Daoy (cell line): ENCODE data around the gene DNM1. TPM values are rescaled to one million over a fixed set of nuclear protein-coding genes. Genes with fewer than 3 reads are reported as not detected.
A peak's percentile ranks its signal among the peaks of the same experiment; 100 is the strongest.

Source experiments
- DNase-seq: peaks from one replicate; pipeline ENCODE4 v3.0.0-alpha.2; 2015; ENCODE audit warnings: low read depth
- total RNA-seq: library from RNA; depleted of rRNA; stranded (reverse); fragments of >200 nt; shearing (Covaris generic); gene quantifications from 2 replicates; pipeline ENCODE4 v1.2.3, GENCODE V29; 2014; rRNA removed

DNM1 gene
- total RNA-seq: 8.5 and 12.3 TPM in 2 replicates

DNA sequence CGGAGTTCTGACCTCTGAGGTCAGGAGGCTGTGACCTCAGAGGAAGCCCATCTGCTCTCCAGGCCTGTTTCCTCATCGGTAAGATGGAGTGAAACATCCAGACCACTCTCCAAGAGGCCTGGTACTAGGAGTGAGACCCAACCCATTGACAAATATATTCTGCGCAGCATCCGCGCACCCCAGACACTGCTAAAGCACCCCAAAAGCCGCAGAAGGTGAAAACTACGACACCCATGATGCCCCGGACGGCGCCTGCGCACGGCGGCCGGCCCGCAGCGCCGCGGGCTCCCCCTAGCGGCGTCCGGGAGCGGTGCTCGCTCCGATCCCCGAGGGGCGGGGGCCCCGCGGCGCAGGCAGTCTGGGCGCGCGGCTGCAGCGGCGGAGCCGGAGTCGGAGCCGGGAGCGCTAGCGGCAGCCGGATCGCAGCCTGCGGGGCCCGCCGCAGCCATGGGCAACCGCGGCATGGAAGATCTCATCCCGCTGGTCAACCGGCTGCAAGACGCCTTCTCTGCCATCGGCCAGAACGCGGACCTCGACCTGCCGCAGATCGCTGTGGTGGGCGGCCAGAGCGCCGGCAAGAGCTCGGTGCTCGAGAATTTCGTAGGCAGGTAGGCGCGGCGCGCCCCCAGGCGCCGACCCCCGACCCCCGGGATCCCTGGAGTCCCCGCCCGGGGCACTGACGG lies at the start of gene DNM1:
TSS of gene DNM1 (plus strand) at position 356 of the 683 bp plus-strand sequence. CDS start at position 448, 92 bp downstream.
- DNase-seq: peak; percentile 88

DNA sequence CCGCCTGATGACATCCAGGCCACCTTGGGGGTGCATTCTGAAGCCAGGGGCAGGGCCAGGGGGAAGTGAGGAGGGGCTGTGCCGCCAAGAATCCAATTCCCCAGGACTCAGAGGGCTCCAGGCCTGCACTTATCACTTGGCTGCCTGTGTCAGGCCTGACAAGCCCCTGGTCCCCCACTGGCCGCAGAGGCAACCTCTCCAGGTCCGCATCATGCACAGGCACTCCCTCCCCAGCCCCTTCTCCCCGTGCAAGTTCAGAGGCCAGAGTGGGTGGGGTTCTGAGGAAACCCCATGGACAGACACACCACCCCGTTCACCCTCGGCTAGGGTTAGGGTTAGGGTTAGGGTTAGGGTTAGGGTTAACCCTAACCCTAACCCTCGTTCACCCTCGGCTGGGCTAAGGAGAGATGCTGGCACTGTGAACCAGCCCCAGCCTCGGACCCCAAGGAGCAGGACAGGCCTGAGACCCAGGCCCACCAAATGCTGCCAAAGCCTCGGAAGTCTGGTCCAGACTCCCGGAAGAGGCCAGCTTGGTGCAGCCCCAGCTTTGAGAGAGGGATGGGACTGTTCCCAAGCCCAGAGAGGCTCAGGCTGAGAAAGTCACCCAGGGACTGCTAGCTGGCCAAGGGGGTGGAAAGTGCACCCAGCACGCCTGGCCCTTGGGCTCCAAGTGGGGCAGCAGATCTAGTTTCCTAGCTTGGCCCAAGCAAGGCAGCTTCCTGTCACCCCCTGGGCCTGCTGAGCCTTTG lies 49.1 kb upstream of the DNM1 start:
- no peak for DNase-seq

DNA sequence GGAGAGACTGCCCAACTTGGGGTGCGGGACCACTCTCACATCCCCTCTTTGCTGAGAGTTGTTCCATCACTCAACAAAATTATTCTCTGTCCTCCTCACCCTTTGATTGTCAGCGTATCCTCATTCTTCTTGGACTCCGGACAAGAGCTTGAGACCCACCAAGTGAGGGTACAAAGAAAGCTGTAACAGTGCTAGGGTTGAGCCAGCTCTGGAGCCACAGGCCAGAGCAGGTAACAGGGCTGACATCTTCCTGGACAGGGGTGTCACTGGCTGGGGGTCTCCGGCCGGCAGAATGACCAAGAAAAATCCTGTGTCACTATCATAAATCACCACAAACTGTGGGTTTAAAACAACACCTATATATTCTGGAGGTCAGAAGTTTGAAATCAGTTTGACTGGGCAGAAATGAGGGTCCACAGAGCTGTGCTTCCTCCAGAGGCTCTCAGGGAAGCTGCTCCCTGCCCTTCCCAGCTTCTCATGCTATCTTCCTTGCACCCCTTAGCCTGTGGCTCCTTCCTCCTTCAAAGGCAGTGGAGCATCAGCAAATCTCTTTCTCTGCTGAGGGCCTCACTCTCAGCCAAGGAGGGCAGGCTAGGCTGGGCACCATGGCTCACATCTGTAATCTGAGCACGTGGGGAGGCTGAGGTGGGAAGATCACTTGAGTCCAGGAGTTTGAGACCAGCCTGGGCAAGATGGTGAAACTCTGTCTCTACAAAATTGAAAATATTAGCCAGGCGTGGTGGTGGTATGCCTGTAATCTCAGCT lies 47.3 kb upstream of the DNM1 start:
- no peak for DNase-seq

DNA sequence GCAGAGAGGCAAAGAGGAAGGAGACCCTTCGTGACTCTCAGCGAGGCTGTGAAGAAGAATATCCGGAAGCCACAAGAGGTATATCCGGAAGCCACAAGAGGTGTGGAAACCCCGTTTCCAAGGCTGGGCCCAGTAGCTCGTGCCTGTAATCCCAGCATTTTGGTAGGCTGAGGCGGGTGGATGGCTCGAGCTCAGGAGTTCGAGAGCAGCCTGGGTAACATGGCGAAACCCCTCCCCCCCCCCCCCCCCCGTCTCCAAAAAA lies 43.7 kb upstream of the DNM1 start:
- DNase-seq: peak; percentile 59

DNA sequence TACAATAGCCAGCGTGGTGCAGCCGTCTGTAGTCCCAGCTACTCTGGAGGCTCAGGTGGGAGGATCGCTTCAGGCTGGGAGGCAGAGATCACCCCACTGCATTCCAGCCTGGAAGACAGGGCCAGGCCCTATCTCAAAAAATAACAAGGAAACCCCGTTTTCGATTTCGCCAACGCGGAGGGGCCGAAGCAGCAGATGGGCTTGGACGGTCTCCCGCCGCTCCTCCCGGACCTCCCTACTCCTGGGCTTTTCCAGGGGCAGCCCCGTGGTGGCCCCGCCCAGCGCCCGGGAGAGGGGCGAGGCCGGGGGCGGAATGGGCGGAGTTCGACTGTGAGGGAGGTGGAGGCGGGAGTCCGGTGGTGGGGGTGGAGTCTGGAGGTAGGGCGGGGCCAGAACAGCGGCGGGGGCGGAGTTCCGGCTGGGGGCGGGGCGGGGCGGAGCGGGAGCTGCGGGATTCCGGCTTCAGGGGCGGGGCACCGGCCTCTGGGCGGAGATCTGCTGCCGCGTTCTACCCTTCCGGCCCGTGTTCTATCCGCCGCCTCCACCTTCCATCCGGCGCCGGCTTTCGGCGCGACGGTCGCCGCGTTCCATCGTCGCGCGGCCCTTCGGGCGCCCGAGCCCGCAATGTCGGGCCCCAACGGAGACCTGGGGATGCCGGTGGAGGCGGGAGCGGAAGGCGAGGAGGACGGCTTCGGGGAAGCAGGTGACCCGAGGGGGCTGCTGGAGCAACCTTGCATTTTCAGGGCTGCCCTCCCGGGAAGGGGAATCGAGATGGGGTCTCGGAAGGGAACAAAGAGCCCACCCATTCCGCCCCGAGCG lies 43.2 kb upstream of the DNM1 start, which contains the start of gene BBLN:
TSS of gene BBLN (plus strand) at position 482 of the 819 bp plus-strand sequence. CDS start at position 625, 143 bp downstream.
- DNase-seq: peak; percentile 98

DNA sequence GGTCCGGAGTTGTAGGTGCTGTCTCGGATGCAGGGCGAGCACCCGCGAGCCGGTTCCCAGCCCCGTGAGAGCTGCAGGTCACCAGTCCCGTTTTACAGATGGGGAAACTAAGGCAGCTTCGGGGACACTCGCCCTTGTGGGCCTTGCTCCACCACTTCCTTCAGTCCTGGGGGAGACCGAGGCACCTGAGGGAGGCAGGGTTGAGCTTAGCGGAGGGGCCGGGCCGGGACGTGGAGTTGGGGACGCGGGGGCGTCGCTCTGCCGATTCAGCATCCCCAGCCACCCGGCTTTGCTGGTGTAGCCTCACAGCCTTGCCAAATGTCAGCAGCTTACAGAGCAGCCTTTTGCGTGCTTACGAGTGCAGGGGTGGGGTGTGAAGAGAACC lies 42.6 kb upstream of the DNM1 start:
- peak; percentile 54 for DNase-seq

DNA sequence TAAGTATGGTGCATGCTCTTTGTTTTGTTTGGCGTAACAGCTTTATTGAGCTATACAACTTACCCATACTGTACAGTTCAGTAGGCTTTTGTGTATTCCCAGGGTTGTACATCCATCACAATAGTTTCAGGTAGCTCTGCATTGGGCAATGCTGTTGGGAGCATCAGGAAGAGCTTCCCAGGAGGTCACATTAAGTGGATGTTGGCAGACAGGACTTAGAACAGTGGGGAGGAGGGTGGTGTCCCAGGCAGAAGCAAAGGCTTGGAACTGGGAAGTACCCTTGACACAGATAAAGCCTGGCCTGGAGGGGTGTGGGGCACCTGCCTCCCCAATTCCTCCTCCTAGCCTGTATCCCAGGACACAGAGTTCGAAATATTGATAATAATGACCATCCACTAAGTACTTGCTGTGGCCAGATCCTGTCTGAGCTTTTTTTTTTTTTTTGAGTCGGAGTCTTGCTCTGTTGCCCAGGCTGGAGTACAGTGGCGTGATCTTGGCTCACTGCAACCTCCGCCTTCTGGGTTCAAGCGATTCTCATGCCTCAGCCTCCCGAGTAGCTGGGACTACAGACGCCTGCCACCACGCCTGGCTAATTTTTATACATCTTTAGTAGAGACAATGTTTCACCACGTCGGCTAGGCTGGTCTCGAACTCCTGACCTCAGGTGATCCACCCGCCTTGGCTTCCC lies 41.8 kb upstream of the DNM1 start:
- no peak for DNase-seq

DNA sequence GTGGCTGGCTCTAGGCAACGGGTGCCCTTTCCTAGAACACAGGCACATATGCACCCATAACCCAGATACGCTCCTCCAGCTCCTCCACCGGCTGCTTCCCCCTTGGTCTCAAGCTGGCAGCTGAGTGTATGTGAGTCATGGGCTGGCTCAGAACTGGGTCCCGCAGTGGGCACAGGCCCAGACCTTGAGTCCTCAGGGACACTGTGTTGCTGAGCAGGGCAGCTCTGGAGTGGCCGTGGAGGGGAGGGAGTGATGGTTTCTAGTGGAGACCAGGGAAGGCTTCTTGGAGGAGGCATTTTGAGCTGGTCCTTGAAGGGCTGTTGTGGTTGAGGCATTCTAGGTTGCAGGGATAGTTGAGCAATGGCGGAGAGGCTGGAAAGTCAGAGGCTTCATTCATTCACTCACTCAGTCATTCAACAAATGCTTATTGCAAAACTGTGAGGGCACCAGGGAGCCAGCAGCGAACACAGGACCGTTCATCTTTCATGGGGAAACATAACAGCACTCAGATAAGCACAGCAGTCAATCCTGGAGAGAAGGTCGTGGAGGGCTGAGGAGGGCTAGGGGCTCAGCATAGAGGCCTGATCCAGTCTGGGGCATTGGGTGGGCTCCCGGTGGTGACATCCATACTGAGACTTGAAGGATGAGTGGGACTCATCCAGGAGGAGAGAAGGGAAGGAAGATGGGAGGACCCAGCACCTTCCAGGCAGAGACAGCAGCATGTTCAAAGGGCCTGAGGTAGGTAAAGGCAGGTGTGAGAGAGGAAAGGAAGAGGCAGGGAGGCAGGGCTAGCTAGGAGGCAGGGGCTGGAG lies 40.8 kb upstream of the DNM1 start:
- DNase-seq: peak; percentile 76

DNA sequence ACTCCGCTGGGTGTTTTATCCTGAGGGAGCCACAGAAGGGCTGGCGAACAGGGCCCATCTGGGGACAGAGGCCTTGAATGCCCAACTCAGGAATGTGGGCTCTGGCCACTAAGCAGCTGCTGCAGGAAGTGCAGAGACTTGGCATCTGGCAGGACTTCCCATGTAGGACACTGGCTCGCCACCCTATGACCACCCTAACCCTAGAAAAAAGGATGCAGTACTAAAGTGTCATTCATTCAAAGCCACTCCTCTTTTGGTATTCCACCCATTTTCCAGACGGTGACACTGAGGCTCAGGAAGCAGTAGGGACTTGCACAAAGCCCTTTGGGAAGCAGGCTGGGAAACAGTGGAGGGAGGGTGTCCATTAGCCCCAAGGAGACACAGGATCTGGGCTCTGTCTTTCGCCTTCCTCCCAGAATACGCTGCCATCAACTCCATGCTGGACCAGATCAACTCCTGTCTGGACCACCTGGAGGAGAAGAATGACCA lies 40.1 kb upstream of the DNM1 start:
- DNase-seq: no peak

DNA sequence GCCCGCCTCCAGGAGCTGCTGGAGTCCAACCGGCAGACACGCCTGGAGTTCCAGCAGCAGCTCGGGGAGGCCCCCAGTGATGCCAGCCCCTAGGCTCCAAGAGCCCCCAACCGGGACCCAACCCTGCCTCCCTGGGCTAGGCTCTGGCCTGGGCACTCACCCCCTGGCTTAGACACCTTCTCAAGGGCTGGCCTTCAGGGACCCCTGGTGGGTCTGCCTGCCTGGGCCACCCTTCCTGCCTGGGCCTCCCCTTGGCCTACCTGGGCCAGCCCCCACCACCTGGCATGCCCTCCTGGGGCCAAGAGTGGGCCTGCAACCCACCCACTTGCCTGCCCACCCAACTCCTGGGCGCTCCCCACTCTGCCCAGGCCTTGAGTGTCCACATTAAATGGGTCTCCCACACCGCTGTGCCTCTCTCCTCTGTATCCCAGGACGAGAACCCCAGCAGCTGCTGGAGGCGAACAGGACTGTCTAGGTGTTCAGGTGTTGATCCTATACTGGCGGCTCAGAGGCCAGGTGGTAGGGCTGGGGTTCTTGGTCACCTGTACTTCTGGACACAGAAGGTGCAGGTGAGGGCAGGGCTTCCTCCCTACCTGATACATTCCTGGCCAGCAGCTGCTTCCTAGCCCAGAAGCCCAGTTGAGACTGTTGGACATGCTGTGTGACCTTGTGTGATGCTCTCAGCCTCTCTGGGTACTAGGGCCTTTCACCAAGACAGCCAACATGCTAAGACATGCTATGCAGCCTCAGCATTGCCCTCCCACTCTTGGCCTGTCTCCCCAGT lies 39.5 kb upstream of the DNM1 start:
- no peak for DNase-seq

DNA sequence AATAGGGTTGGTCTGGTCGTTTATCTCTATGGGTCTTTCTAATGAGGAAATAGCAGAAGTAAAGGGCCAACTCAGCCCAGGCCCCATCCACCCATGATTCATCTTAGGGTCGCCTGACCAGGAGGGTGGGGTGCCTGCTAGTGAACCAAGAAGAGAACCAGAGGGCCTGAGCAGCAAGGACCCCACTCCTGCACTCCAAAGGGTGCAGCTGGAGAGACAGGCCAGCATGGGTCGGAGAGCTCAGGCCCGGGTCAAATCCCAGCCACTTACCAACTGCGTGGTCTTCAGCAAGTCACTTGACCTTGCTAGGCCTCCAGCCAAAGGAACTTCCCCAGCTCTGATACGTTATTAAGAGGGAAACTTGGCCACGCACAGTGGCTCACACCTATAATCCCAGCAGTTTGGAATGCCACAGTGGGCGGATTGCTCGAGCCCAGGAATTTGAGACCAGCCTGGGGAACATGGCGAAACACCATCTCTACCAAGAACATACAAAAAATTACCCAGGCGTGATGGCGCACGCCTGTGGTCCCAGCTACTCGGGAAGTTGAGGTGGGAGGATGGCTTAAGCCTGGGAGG lies 38.8 kb upstream of the DNM1 start:
- no peak for DNase-seq

DNA sequence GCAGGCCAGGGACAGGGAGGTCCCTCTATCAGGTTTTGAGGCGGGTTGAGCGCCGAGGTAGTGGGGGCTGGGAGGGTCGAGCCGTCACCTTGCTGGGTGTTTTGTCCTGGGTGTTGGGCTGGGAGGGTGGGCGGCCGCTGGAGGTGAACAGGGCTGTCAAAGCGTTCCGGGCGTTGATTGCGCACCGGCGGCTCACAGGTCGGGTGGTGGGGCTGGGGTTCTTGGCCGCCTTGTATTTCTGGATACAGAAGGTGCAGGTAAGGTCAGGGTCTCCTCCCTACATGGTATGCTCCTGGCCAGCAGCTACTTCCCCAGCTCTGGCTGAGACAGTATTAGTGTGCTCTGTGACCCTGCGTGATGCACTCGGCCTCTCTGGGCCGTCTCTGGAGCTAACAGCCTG lies 37.0 kb upstream of the DNM1 start:
- DNase-seq: no peak

DNA sequence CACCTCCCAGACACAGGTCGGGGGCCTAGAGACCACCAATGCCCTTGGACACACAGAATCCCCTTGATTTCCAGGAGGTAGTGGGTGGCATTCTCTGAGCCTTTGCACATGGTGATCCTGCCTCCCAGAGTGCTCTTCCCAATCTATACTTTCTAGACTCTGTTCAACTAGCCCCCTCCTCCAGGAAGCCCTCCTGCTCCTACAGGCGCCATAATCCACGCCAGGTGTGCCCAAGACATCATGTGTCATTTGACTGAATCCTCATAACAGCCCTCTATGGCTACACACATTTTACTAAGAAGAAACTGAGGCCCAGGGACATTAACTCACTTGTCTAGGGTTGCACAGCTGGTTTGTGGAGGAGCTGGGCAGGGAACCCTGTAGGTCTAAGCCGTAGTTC lies 36.0 kb upstream of the DNM1 start:
- DNase-seq: no peak

DNA sequence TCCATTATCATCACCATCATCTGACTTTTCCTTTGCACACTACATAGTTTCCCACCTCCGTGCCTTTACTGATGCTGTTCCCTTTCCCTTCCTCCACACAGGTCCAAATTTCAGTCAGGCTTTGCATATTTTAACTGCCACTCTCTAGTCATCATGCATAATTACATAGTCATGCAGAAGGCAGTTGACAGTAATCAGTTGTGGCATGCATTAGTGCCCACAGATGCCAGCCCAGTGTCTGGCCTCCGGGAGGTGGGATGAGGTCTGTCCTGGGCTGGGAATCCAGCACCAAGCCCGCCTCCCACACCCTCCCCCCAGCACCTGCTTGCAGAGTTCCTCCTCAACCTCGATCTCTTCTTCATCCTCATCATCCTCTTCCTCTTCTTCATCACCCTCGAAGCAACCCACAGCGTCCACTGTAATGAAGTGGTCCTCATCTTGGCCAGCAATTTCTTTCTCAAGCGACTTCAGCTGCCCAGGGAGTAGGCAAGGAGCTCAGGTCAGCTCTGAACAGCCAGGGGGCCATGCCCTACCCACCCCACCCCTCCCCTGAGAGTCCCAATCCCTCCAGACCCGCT lies 34.4 kb upstream of the DNM1 start:
- peak; percentile 32 for DNase-seq

DNA sequence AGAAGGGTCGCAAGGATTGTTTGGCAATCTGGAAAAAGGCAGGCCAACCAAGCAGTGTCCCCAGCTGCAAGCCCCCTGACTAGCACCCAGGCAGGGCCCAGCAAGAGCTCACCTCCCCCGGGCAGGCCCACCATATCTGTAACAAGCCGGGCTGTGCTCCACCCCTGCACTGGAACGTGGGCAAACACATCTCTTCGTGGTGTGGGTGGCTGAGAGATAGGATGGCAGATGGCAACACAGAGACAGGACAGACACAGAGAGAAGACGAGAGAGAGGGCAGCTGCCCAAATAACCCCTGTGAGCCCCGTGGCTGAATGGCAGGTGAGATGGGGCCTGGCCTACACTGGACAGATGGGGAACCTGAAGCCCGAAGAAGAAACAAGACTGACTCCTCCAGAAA lies 33.7 kb upstream of the DNM1 start:
- DNase-seq: no peak

DNA sequence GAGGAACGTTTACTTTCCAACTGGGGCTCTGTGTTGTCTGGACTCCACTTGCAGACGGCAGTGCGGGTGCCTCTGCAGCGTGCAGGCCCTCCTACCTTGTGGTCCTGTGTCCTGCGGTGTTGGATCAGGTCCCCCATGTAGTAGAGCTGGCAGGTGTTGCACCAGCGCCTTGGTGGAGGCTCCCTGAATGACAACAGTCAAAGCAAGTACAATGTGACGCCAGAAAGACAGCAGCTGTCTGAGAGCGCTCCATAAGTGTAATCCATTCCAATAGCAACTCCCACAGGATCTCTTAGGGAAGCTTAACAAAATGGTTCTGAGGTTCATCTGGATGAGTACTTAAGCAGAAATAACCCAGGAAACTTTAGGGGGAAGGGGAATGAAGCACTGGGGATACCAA lies 33.3 kb upstream of the DNM1 start:
- no peak for DNase-seq

DNA sequence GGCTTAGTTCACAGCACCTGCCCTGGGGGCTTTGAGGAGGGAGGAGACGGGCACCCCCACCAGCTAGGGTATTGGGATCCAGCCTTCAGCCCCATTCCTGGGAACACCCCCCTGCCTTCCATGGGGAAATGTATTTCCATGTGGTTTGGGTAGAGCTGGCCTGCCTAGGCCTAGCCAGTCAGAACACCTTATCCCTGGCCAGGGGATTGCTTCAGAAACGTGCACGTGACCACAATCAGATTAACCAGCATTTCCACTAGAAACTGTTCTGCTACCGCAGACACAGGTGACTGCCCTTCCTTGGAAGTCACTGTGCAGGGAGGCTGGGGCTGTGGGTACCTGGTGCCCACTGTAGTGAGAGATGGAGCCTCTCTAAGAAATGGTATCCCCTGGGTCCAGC lies 29.1 kb upstream of the DNM1 start:
- DNase-seq: no peak

DNA sequence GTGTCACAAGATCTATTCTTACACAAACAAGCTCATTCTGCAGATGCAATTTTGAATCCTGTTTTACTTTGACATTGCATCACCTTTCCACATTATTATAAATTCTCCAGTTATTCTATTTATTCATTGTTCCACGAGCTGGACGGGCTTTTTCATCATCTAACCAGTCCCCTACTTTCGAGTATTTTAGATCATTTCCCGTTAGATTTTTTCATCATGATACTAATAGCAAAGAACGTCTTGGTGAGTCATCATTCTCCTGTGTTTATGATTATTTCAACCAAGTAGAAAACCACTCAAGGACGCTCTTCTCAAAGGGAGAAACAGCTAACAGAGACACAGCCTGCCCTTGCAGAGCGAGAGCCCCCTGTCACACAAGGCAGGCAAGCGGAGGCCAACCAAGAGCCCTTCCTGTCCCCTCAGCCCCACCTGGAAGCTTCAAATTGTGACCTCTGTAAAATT lies 28.0 kb upstream of the DNM1 start:
- no peak for DNase-seq

DNA sequence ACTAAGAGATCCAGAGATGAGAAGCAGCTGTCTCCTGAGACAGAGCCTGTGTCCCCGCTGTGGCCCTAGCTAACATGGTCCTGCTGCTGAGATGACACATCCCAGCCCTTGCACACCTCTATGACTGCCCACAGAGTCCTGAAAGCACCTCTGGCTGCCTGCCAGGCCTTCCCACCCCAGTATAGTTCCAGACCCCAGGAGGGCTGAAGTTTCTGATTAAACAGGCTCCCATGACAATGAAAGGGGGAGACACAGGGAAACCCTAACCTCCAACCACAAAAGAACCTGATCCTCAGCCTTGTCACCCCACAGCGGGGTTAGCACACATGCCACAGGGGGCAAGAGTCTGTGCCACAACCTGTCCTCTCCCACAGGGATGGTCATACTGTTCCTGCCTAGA lies 27.5 kb upstream of the DNM1 start:
- DNase-seq: no peak
